Measurements from ENCODE around the gene TRIP11.

The TRIP11 gene

DNA sequence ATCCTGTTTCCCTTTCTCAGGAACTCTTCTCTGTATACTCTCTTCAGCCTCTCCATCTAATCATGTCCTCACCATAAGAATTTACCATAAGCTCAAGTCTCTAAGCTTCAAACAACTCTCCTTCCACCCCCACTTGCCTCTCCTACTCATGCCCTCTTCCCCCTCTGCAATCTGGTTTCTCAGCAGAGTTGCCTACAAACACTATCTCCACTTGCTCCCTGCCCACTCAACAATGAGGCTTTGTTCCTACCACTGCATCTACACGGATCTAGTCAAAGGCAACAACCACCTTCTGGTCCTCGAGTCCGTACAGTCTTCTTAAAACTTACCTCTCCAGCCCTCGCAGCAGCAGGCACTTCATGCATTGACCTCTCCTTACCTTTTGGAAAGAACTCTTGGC, 75.1 kb downstream of the TRIP11 start:
- Histone ChIP-seq H3K14ac (ENCODE audit: low read length) (no peak overlapping the region), H3K4me1 (ENCODE audit: control insufficient read depth in 2 of 2, insufficient read depth in 1 of 2, low read depth in 1 of 2, low read length in 2 of 2) (peaks cover 0 to 2% of the 10 kb centered on the region in 2 donors), H3K79me1 (ENCODE audit: low read depth, low read length) (no peaks in the 10 kb centered on the region), H3K9ac (ENCODE audit: low read depth, low read length, poor library complexity) (no peak overlapping the region), H3K4ac (ENCODE audit: low read length) (no peak overlapping the region), H2BK12ac (ENCODE audit: low read length) (no peak overlapping the region), H2AFZ (ENCODE audit: low read length) (no peak overlapping the region), H3K4me3 (ENCODE audit: low read length in 2 of 2) (no peak overlapping the region), H3K18ac (ENCODE audit: low read length) (no peak overlapping the region), H2BK5ac (ENCODE audit: low read length) (no peak overlapping the region), H3K36me3 (replicated peaks in 1 of 2; ENCODE audit: control insufficient read depth in 2 of 2, insufficient read depth in 2 of 2, low read length in 2 of 2) (peaks cover 7 to 24% of the 10 kb centered on the region in 2 donors), H3K27me3 (ENCODE audit: control insufficient read depth in 3 of 3, insufficient read depth in 3 of 3, low read depth in 1 of 3, low read length in 3 of 3) (no peaks in the 10 kb centered on the region), H3K9me3 (replicated peaks in 1 of 2; ENCODE audit: control insufficient read depth in 2 of 2, insufficient read depth in 1 of 2, low read depth in 1 of 2, low read length in 2 of 2) (no peaks in the 10 kb centered on the region), H2AK5ac (ENCODE audit: low read depth, low read length) (no peak overlapping the region), H2BK15ac (ENCODE audit: low read length) (no peak overlapping the region), H3K27ac (replicated peaks; ENCODE audit: low read length) (no peak overlapping the region), H3K23ac (ENCODE audit: low read depth, low read length, poor library complexity) (no peak overlapping the region), H2BK120ac (ENCODE audit: low read depth, low read length) (no peak overlapping the region), H3K4me2 (ENCODE audit: insufficient read depth, low read length, poor library complexity, severe bottlenecking) (no peak overlapping the region), H4K8ac (ENCODE audit: low read depth, low read length) (no peak overlapping the region), H4K91ac (ENCODE audit: low read depth, low read length, poor library complexity) (no peak overlapping the region)
- no CpG with 5 or more reads among the region's 4 CpGs for WGBS, 2 donors (ENCODE audit: extremely low coverage in 2 of 2, insufficient read length in 2 of 2, insufficient replicate concordance in 1 of 2)
- DNase-seq (ENCODE audit: low spot score) = no peak

DNA sequence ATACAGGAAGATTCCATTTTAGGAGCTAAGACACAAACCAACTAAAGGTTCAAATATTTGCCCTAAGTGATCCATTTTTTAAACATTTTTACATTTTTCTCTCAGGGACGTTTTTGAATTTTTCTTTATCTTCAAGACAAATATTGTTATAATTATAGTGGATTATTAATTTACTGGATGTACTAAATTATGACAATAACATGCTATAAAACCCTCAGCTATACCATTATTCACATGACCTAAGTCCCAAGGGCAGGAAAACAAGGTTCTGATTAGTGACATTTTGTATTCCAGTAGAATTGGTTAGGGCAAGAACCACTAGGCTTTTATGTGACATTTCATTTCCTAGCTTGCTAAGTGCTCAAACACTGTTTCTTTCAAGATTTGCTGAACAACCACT, 75.8 kb downstream of the TRIP11 start:
- Histone ChIP-seq H2BK15ac (ENCODE audit: low read length) (no peak overlapping the region), H3K27me3 (ENCODE audit: control insufficient read depth in 3 of 3, insufficient read depth in 3 of 3, low read depth in 1 of 3, low read length in 3 of 3) (no peaks in the 10 kb centered on the region), H3K4me2 (ENCODE audit: insufficient read depth, low read length, poor library complexity, severe bottlenecking) (no peak overlapping the region), H3K79me1 (ENCODE audit: low read depth, low read length) (no peaks in the 10 kb centered on the region), H4K91ac (ENCODE audit: low read depth, low read length, poor library complexity) (no peak overlapping the region), H2AK5ac (ENCODE audit: low read depth, low read length) (no peak overlapping the region), H3K23ac (ENCODE audit: low read depth, low read length, poor library complexity) (no peak overlapping the region), H2AFZ (ENCODE audit: low read length) (no peak overlapping the region), H4K8ac (ENCODE audit: low read depth, low read length) (no peak overlapping the region), H3K4me3 (ENCODE audit: low read length in 2 of 2) (no peak overlapping the region), H2BK12ac (ENCODE audit: low read length) (no peak overlapping the region), H3K4ac (ENCODE audit: low read length) (no peak overlapping the region), H3K9ac (ENCODE audit: low read depth, low read length, poor library complexity) (no peak overlapping the region), H3K36me3 (replicated peaks in 1 of 2; ENCODE audit: control insufficient read depth in 2 of 2, insufficient read depth in 2 of 2, low read length in 2 of 2) (peaks cover 4 to 17% of the 10 kb centered on the region in 2 donors), H3K14ac (ENCODE audit: low read length) (no peak overlapping the region), H2BK5ac (ENCODE audit: low read length) (no peak overlapping the region), H3K4me1 (ENCODE audit: control insufficient read depth in 2 of 2, insufficient read depth in 1 of 2, low read depth in 1 of 2, low read length in 2 of 2) (peaks cover 0 to 2% of the 10 kb centered on the region in 2 donors), H2BK120ac (ENCODE audit: low read depth, low read length) (no peak overlapping the region), H3K27ac (replicated peaks; ENCODE audit: low read length) (no peak overlapping the region), H3K9me3 (replicated peaks in 1 of 2; ENCODE audit: control insufficient read depth in 2 of 2, insufficient read depth in 1 of 2, low read depth in 1 of 2, low read length in 2 of 2) (no peaks in the 10 kb centered on the region), H3K18ac (ENCODE audit: low read length) (no peak overlapping the region)
- no peak for DNase-seq (ENCODE audit: low spot score)
- WGBS, 2 donors (ENCODE audit: extremely low coverage in 2 of 2, insufficient read length in 2 of 2, insufficient replicate concordance in 1 of 2) = no CpG with 5 or more reads among the region's 1 CpG

DNA sequence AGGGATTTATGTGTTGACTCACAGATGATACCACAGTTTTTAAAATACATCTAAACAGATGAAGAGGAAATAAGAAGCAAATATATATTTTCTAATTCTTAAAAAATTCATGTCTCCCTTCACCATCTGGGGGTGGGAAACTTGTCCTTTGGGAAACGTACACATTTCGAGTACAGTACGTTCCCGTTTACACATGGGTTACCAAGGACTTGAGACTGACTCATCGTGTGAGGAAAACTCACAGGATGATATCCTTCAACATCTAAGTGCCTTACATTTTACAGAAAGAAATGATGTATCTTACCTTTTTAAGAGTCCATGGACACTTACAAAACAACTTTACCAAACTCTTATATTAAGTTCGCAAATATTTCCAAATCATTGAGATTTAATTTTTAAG, 76.4 kb downstream of the TRIP11 start:
- Histone ChIP-seq H3K4me1 (ENCODE audit: control insufficient read depth in 2 of 2, insufficient read depth in 1 of 2, low read depth in 1 of 2, low read length in 2 of 2) (peaks cover 0 to 2% of the 10 kb centered on the region in 2 donors), H3K79me1 (ENCODE audit: low read depth, low read length) (no peaks in the 10 kb centered on the region), H3K36me3 (replicated peaks in 1 of 2; ENCODE audit: control insufficient read depth in 2 of 2, insufficient read depth in 2 of 2, low read length in 2 of 2) (peaks cover 2 to 12% of the 10 kb centered on the region in 2 donors), H3K4ac (ENCODE audit: low read length) (no peak overlapping the region), H3K18ac (ENCODE audit: low read length) (no peak overlapping the region), H2BK120ac (ENCODE audit: low read depth, low read length) (no peak overlapping the region), H3K27me3 (ENCODE audit: control insufficient read depth in 3 of 3, insufficient read depth in 3 of 3, low read depth in 1 of 3, low read length in 3 of 3) (no peaks in the 10 kb centered on the region), H3K27ac (replicated peaks; ENCODE audit: low read length) (no peak overlapping the region), H2BK12ac (ENCODE audit: low read length) (no peak overlapping the region), H3K9ac (ENCODE audit: low read depth, low read length, poor library complexity) (no peak overlapping the region), H2AK5ac (ENCODE audit: low read depth, low read length) (no peak overlapping the region), H3K4me3 (ENCODE audit: low read length in 2 of 2) (no peak overlapping the region), H4K91ac (ENCODE audit: low read depth, low read length, poor library complexity) (no peak overlapping the region), H3K4me2 (ENCODE audit: insufficient read depth, low read length, poor library complexity, severe bottlenecking) (no peak overlapping the region), H2BK15ac (ENCODE audit: low read length) (no peak overlapping the region), H3K14ac (ENCODE audit: low read length) (no peak overlapping the region), H3K9me3 (replicated peaks in 1 of 2; ENCODE audit: control insufficient read depth in 2 of 2, insufficient read depth in 1 of 2, low read depth in 1 of 2, low read length in 2 of 2) (no peaks in the 10 kb centered on the region), H2AFZ (ENCODE audit: low read length) (no peak overlapping the region), H4K8ac (ENCODE audit: low read depth, low read length) (no peak overlapping the region), H3K23ac (ENCODE audit: low read depth, low read length, poor library complexity) (no peak overlapping the region), H2BK5ac (ENCODE audit: low read length) (no peak overlapping the region)
- DNase-seq (ENCODE audit: low spot score) = no peak
- WGBS, 2 donors (ENCODE audit: extremely low coverage in 2 of 2, insufficient read length in 2 of 2, insufficient replicate concordance in 1 of 2) = no CpG with 5 or more reads among the region's 6 CpGs

DNA sequence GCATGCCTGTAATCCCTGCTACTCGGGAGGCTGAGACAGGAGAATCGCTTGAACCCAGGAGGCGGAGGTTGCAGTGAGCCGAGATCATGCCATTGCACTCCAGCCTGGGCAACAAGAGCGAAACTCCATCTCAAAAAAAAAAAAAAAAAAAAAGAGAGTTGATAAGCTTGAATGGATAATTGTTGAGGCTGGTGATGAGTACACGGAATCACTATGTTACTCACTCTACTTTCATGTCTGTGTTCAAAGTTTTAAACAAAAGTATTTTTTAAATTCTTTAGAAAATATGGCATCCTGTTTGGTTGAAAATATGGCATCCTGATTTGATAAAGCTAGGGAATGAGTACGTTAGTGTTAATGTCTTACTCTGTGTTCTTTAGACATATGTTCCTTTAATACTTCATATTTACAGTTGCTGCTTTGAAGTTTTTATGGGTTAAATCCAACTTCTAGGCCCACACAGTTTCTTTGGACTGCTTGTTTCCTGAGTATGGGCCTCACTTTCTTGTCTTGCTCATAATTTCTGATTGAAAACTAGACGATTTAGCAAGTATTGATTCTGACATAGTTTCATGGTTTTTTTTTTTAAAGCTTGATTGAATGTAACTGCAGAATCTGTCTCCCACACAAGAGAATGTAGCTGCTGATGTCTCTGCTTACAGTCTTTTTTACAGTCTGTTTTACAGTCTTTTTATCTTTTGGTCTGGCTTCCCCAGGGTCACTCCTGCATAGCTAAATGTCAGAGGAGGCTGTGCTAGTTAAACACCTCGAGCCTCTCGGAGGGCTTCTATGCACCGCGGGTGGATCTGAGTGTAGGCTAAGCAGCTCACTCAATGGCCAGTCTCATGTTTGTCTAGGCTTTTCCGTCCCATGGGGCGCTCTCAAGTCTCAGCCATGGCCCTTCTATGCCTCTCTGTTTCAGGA, 78.3 kb downstream of the TRIP11 start:
- H2BK12ac ChIP-seq (ENCODE audit: low read length) = no peak overlapping the region
- no peak overlapping the region for H3K14ac ChIP-seq (ENCODE audit: low read length)
- H3K4me1 ChIP-seq (ENCODE audit: control insufficient read depth in 2 of 2, insufficient read depth in 1 of 2, low read depth in 1 of 2, low read length in 2 of 2) = peaks cover 0 to 2% of the 10 kb centered on the region in 2 donors
- no peak overlapping the region for H4K91ac ChIP-seq (ENCODE audit: low read depth, low read length, poor library complexity)
- no peak overlapping the region for H3K4me2 ChIP-seq (ENCODE audit: insufficient read depth, low read length, poor library complexity, severe bottlenecking)
- H3K79me1 ChIP-seq (ENCODE audit: low read depth, low read length) = no peaks in the 10 kb centered on the region
- no peak overlapping the region for H2AFZ ChIP-seq (ENCODE audit: low read length)
- no peak overlapping the region for H3K9ac ChIP-seq (ENCODE audit: low read depth, low read length, poor library complexity)
- H3K27ac ChIP-seq (replicated peaks; ENCODE audit: low read length) = no peak overlapping the region
- no peak overlapping the region for H4K8ac ChIP-seq (ENCODE audit: low read depth, low read length)
- H2BK15ac ChIP-seq (ENCODE audit: low read length) = no peak overlapping the region
- no peak overlapping the region for H2AK5ac ChIP-seq (ENCODE audit: low read depth, low read length)
- no peak overlapping the region for H3K4me3 ChIP-seq (ENCODE audit: low read length in 2 of 2)
- no peak for DNase-seq (ENCODE audit: low spot score)
- H3K18ac ChIP-seq (ENCODE audit: low read length) = no peak overlapping the region
- peaks cover 0 to under 1% (median 0%) of the 10 kb centered on the region in 3 experiments for H3K27me3 ChIP-seq (ENCODE audit: control insufficient read depth in 3 of 3, insufficient read depth in 3 of 3, low read depth in 1 of 3, low read length in 3 of 3)
- H3K9me3 ChIP-seq (replicated peaks in 1 of 2; ENCODE audit: control insufficient read depth in 2 of 2, insufficient read depth in 1 of 2, low read depth in 1 of 2, low read length in 2 of 2) = no peaks in the 10 kb centered on the region
- no peak overlapping the region for H2BK120ac ChIP-seq (ENCODE audit: low read depth, low read length)
- H3K36me3 ChIP-seq (replicated peaks in 1 of 2; ENCODE audit: control insufficient read depth in 2 of 2, insufficient read depth in 2 of 2, low read length in 2 of 2) = no peaks in the 10 kb centered on the region
- H3K23ac ChIP-seq (ENCODE audit: low read depth, low read length, poor library complexity) = no peak overlapping the region
- WGBS, 2 donors (ENCODE audit: extremely low coverage in 2 of 2, insufficient read length in 2 of 2, insufficient replicate concordance in 1 of 2) = no CpG with 5 or more reads among the region's 14 CpGs
- no peak overlapping the region for H3K4ac ChIP-seq (ENCODE audit: low read length)
- no peak overlapping the region for H2BK5ac ChIP-seq (ENCODE audit: low read length)
